Peyer's patch (tissue), 4 donors: Measurements from ENCODE around the gene CNTN5.

ENCODE experiments used
- CTCF ChIP-seq, 6 experiments: fragments of 450-650 bp in 4 of 6; fragments of 200-600 bp in 2 of 6; sonication (generic) in 1 of 6; IDR thresholded peaks; one replicate each; pipeline ENCODE4 v1.5.1; 2017 to 2019; ENCODE audit warnings: antibody characterized with exemption in 6 of 6, mild to moderate bottlenecking in 3 of 6, moderate library complexity in 1 of 6
- POLR2A ChIP-seq, 2 donors: fragments of 450-650 bp; IDR thresholded peaks; one replicate each; pipeline ENCODE4 v1.5.1; 2017; ENCODE audit warnings: antibody characterized with exemption in 2 of 2, mild to moderate bottlenecking in 2 of 2, moderate library complexity in 2 of 2

GRCh38 chr11:99739464-99740089 lies 718.8 kb downstream of the CNTN5 start:
- TF ChIP-seq CTCF (IDR thresholded peaks at IDR 0.05) = peak in 3 of 6 experiments; percentile 5 to 43 (median 14)
- no peak for TF ChIP-seq POLR2A (IDR thresholded peaks at IDR 0.05)
